ENCODE measurements around the gene EIF4ENIF1.

DNA sequence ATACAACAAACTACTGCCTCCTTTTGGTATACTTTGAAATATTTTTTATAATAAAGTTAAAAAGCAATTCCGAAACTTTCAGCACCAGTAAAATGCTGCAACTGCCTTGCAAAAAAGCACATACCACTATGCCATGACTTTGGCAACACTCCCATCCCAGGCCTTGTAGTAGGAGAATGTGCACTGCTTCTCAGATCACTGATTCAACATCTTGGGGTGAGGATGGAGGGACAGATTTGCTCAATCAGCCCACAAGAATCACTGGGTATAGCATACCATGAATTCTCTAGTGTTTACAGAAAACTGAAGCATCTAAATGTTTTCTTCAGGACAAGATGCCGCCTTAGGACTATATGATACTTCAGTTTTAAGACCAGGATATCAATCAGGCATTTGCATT lies 14.9 kb downstream of the EIF4ENIF1 start:
- TF ChIP-seq, protein P1, sequence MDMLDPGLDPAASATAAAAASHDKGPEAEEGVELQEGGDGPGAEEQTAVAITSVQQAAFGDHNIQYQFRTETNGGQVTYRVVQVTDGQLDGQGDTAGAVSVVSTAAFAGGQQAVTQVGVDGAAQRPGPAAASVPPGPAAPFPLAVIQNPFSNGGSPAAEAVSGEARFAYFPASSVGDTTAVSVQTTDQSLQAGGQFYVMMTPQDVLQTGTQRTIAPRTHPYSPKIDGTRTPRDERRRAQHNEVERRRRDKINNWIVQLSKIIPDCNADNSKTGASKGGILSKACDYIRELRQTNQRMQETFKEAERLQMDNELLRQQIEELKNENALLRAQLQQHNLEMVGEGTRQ (IDR thresholded peaks at IDR 0.05) = no peak
- TF ChIP-seq, protein P2, sequence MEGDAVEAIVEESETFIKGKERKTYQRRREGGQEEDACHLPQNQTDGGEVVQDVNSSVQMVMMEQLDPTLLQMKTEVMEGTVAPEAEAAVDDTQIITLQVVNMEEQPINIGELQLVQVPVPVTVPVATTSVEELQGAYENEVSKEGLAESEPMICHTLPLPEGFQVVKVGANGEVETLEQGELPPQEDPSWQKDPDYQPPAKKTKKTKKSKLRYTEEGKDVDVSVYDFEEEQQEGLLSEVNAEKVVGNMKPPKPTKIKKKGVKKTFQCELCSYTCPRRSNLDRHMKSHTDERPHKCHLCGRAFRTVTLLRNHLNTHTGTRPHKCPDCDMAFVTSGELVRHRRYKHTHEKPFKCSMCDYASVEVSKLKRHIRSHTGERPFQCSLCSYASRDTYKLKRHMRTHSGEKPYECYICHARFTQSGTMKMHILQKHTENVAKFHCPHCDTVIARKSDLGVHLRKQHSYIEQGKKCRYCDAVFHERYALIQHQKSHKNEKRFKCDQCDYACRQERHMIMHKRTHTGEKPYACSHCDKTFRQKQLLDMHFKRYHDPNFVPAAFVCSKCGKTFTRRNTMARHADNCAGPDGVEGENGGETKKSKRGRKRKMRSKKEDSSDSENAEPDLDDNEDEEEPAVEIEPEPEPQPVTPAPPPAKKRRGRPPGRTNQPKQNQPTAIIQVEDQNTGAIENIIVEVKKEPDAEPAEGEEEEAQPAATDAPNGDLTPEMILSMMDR (IDR thresholded peaks at IDR 0.05) = no peak
- TF ChIP-seq POLR2A (IDR thresholded peaks at IDR 0.05; ENCODE audit: low read length) = no peak
- TF ChIP-seq BHLHE40 (IDR thresholded peaks at IDR 0.05; ENCODE audit: low read depth, low read length) = no peak
- no peak for TF ChIP-seq RAD21 (conservative IDR thresholded peaks at IDR 0.05 in 1 of 2, IDR thresholded peaks at IDR 0.05 in 1 of 2)
- TF ChIP-seq KDM1A (IDR thresholded peaks at IDR 0.05; ENCODE audit: low read depth) = no peak
- no peak for TF ChIP-seq EP300 (IDR thresholded peaks at IDR 0.05)
- no peak for TF ChIP-seq HOXA7 (CRISPR knock-in tag; IDR thresholded peaks at IDR 0.05)
- no peak for TF ChIP-seq MAX (IDR thresholded peaks at IDR 0.05)
- TF ChIP-seq EHF (CRISPR knock-in tag; IDR thresholded peaks at IDR 0.05) = no peak

Data from A549 (cell line).